ENCODE measurements around the gene SIGLECL1. TPM values are rescaled to one million over a fixed set of nuclear protein-coding genes. Genes with fewer than 3 reads are reported as not detected.

Gene SIGLECL1
- total and polyA plus RNA-seq, 4 donors = 0.03 TPM; not detected in 3

DNA sequence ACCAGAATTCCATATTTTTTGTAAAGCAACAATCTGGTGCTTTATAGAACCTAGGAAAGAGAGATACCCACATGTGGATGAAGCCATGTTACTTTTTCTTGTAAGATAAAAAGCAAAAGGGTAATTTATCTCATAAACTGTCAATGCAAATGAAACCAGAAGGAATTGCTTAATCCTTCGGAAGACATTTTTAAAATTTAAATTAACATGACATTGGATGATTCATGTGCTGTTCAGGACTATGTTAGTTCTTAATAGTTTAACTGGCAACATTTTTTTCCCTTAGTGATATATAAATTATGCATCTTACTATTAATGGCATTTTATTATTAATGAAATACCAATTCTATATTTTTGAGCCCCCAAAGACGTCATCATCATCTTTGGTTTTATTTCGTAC is 34.8 kb downstream of the SIGLECL1 start:
- H3K4me1 ChIP-seq (ENCODE audit: control insufficient read depth in 5 of 5, insufficient read depth in 5 of 5, low read length in 5 of 5) = no peaks in the 10 kb centered on the region
- 88 to 89% methylated on average over 3 of the region's 3 CpGs for WGBS, 2 donors
- TF ChIP-seq, protein P1, sequence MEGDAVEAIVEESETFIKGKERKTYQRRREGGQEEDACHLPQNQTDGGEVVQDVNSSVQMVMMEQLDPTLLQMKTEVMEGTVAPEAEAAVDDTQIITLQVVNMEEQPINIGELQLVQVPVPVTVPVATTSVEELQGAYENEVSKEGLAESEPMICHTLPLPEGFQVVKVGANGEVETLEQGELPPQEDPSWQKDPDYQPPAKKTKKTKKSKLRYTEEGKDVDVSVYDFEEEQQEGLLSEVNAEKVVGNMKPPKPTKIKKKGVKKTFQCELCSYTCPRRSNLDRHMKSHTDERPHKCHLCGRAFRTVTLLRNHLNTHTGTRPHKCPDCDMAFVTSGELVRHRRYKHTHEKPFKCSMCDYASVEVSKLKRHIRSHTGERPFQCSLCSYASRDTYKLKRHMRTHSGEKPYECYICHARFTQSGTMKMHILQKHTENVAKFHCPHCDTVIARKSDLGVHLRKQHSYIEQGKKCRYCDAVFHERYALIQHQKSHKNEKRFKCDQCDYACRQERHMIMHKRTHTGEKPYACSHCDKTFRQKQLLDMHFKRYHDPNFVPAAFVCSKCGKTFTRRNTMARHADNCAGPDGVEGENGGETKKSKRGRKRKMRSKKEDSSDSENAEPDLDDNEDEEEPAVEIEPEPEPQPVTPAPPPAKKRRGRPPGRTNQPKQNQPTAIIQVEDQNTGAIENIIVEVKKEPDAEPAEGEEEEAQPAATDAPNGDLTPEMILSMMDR (IDR thresholded peaks at IDR 0.05; ENCODE audit: control extremely low read depth, extremely low read depth) = no peak
- no peak overlapping the region for H3K27ac ChIP-seq (ENCODE audit: low read depth in 1 of 2, low read length in 1 of 2)
- DNase-seq (no peak), ATAC-seq (ENCODE audit: insufficient read depth, low FRiP score) (no peak)
- peaks cover 0 to 6% (median 3%) of the 10 kb centered on the region in 3 donors for H3K27me3 ChIP-seq (ENCODE audit: control insufficient read depth in 3 of 3, insufficient read depth in 3 of 3, low read length in 2 of 3)
- H3K9ac ChIP-seq (ENCODE audit: insufficient read depth in 1 of 2, low read length in 2 of 2) = no peak overlapping the region
- no peak overlapping the region for H3K4me3 ChIP-seq
- H3K9me3 ChIP-seq (ENCODE audit: control insufficient read depth in 4 of 4, insufficient read depth in 3 of 4, low read length in 3 of 4) = peaks cover 0 to 15% (median 0%) of the 10 kb centered on the region in 4 donors
- no peaks in the 10 kb centered on the region for H3K36me3 ChIP-seq (ENCODE audit: control insufficient read depth in 4 of 4, insufficient read depth in 4 of 4, low read length in 4 of 4)

DNA sequence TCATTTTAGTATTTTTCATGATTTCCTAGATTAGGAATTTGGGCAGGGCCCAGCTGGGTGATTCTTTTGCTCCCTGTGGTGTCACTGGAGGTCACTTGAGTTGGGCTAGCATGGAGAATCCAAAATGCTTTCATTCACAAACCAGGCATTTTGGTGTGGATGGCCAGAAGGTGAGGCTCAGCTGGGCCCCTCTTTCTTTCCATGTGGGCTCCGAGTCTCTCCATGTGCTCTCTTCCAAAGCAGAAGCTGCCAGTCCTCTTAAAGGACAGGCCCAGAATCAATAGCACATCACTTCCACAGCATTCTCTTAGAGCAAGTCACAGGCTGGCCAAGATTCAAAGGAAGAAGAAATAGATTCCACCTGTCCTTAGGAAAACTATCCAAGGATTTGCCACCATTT is 38.8 kb downstream of the SIGLECL1 start:
- no peak overlapping the region for H3K4me3 ChIP-seq
- no peak overlapping the region for H3K27ac ChIP-seq (ENCODE audit: low read depth in 1 of 2, low read length in 1 of 2)
- no peaks in the 10 kb centered on the region for H3K4me1 ChIP-seq (ENCODE audit: control insufficient read depth in 5 of 5, insufficient read depth in 5 of 5, low read length in 5 of 5)
- ATAC-seq (ENCODE audit: insufficient read depth, low FRiP score) (no peak), DNase-seq (no peak)
- TF ChIP-seq, protein P1 (IDR thresholded peaks at IDR 0.05; ENCODE audit: control extremely low read depth, extremely low read depth) = no peak
- 77 to 100% methylated on average over 1 of the region's 1 CpG for WGBS, 2 donors
- no peak overlapping the region for H3K9ac ChIP-seq (ENCODE audit: insufficient read depth in 1 of 2, low read length in 2 of 2)
- no peaks in the 10 kb centered on the region for H3K36me3 ChIP-seq (ENCODE audit: control insufficient read depth in 4 of 4, insufficient read depth in 4 of 4, low read length in 4 of 4)
- peaks cover 0 to 6% (median 3%) of the 10 kb centered on the region in 3 donors for H3K27me3 ChIP-seq (ENCODE audit: control insufficient read depth in 3 of 3, insufficient read depth in 3 of 3, low read length in 2 of 3)
- H3K9me3 ChIP-seq (ENCODE audit: control insufficient read depth in 4 of 4, insufficient read depth in 3 of 4, low read length in 3 of 4) = peaks cover 0 to 5% (median 0%) of the 10 kb centered on the region in 4 donors

DNA sequence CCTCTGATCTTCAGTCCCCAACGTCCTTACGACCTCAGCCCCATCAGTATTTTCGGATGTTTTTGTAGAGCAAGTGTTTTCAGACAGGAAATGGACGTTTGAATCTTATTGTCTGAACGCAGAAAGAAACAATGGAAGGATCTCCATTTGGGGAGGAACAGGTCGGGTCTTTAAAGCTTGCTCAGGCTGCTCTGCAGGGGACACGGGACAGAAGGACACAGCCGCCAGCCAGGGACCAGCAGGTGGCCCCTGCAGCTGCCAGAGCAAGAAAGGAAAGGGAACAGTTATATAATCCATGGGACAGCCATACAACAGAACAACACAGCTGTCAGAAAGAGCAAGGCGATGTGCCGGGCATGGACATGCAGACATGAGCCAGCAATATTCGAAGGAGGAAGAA is 42.1 kb downstream of the SIGLECL1 start:
- H3K27ac ChIP-seq (ENCODE audit: low read depth in 1 of 2, low read length in 1 of 2) = no peak overlapping the region
- 34 to 47% methylated on average over 11 of the region's 11 CpGs for WGBS, 2 donors
- peak overlapping the region; percentile 9 for H3K4me3 ChIP-seq
- peaks cover 0 to 5% (median 0%) of the 10 kb centered on the region in 4 donors for H3K9me3 ChIP-seq (ENCODE audit: control insufficient read depth in 4 of 4, insufficient read depth in 3 of 4, low read length in 3 of 4)
- no peak for ATAC-seq (ENCODE audit: insufficient read depth, low FRiP score)
- no peaks in the 10 kb centered on the region for H3K36me3 ChIP-seq (ENCODE audit: control insufficient read depth in 4 of 4, insufficient read depth in 4 of 4, low read length in 4 of 4)
- H3K27me3 ChIP-seq (ENCODE audit: control insufficient read depth in 3 of 3, insufficient read depth in 3 of 3, low read length in 2 of 3) = peaks cover 0 to 11% (median 3%) of the 10 kb centered on the region in 3 donors
- H3K4me1 ChIP-seq (ENCODE audit: control insufficient read depth in 5 of 5, insufficient read depth in 5 of 5, low read length in 5 of 5) = no peaks in the 10 kb centered on the region
- DNase-seq = no peak
- no peak overlapping the region for H3K9ac ChIP-seq (ENCODE audit: insufficient read depth in 1 of 2, low read length in 2 of 2)
- TF ChIP-seq, protein P1 (IDR thresholded peaks at IDR 0.05; ENCODE audit: control extremely low read depth, extremely low read depth) = no peak

Measured in lung (tissue), 12 donors.